Mesenteric fat pad (tissue), 1 donor: ENCODE data around the gene PROX2. TPM values are rescaled to one million over a fixed set of nuclear protein-coding genes. Genes with fewer than 3 reads are reported as not detected.
A peak's percentile ranks its signal among the peaks of the same experiment; 100 is the strongest.

Experiments used
- DNase-seq: peaks from one replicate; pipeline ENCODE4 v3.0.0-alpha.2; 2020; ENCODE audit warnings: low spot score
- total RNA-seq: library from RNA; stranded (reverse); fragmentation: NEBNext Ultra II Directional; extraction: Animal tissue kit (Norgen Biotek cat#: 25700); gene quantifications from one replicate; pipeline ENCODE4 v1.2.1, GENCODE V29; 2021
- donor health status: DM: yes; HTN: yes; CAD: no.

Gene PROX2
- total RNA-seq, 1 donor from 2014 or later = not detected

DNA sequence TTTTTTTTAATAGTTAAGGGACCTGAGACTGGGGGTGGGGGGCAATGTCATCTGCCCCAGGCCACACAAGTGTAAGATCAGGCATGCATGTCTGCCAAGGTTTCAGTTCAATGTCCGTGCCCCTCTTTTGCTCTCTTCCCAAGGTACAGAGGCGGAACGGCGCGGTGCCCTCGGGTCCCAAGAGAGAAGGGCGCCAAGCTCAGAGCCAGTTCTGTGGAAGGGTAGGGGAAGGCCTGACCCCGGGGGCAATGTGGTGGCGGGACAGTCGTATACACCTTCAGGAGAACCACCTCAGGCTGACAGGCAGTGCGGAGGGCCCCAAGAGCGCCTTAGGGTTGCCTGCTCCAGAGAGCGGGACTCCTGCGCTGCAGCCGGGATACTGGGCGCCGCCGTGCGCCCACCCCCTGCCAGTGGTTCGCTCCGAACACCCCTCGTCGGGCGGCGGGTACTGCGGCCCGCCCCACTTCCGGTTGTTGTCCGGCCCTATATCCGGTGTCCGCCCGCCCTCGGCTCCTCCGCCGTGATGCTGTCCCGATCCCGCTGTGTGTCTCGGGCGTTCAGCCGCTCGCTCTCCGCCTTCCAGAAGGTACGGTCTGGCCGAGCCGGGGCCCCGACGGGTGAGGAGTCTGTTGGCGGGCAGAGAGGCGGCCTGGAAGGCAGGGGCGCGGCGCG, 5.6 kb upstream of the PROX2 start, which contains the start of gene DLST:
Gene DLST, plus strand, starts transcription at position 486 of the 672 bp plus-strand sequence. Its CDS starts 38 bp downstream, at position 524.
- DNase-seq = peak; percentile 98

DNA sequence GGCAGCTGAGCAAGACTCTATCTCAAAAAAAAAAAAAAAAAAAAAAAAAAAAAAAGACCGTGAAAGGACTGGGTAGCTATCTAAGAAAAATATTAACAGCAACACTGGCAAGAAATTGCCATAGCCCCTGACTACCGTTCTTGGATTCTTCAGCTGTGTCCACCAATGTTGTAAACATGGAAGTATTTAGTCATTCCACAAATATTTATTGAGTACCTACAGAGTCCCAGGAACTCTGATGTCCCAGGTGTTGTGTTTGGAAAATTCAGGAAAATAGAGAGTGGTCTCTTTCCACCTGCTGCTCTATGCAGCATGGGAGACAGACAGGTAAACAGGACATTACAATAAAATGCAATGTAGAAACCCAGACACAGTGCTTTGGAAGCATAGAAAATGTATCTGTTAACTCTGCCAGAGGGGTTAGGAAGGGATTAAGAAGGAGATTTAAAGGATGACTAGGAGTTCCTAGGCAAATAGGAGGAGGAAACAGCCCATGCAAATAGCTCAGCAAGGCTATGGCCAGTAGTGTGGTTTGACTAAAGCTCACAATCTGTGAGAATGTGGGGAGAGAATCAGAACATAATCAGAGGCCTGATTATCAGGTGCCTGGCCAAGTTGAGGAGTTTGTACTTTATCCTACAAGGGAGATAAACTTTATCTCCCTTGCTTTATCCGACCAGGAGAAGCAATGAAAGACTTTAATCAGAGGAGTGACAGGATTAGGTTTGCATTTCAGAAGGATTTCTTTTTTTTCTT, 3.7 kb upstream of the PROX2 start:
- no peak for DNase-seq

DNA sequence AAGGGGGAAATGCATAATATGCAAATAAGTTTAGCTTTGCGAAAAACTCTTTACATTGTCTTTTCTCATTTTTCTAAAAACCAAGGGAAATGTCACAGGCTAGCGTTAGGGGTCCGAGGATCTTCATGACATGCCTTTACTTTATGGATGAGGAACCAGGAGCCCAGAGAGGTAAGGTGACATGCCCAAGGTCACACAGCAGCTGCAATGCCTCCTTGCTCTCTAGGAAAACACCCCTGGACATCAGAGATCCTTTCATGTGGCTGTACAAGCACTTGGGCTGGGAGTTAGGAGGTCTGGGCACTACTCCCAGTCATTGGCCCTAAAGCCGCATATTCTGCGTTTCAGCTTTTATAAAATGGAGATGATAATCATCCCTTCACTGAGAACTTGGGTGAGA, 741 bp downstream of the PROX2 start:
- DNase-seq = no peak

DNA sequence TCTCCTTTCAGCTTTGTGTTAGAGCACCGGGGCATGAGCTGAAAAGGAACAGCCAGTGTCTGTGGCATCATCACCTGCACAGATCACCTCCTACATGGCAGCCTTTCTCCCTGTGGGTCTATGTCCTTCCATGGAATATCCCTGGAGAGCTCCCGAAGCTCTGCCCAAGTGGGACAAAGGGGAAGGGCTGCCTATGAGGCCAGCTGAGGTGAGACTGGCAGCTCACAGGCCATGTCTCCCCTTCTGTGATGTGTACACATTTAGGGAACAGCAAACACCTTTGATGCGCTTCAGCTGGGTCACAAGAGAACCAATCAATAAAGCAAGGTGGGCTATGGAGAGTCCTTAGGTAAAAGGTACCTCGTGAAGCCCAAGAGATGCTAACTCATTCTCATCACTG, 4.1 kb downstream of the PROX2 start:
- no peak for DNase-seq

DNA sequence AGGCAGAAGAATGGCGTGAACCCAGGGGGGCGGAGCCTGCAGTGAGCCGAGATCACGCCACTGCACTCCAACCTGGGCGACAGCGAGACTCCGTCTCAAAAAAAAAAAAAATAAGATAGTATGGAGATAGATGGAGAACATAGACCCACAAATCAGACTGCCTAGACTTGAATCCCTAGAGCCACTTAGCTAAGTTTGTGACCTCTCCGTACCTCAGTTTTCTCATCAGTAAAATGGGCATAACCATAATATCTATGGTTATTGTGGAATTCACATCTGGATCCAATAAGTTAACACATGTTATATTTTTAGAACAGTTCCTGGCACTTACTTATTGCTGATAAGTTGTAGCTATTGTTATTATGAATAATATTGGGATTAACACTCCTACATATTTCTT, 7.2 kb downstream of the PROX2 start:
- DNase-seq = no peak

DNA sequence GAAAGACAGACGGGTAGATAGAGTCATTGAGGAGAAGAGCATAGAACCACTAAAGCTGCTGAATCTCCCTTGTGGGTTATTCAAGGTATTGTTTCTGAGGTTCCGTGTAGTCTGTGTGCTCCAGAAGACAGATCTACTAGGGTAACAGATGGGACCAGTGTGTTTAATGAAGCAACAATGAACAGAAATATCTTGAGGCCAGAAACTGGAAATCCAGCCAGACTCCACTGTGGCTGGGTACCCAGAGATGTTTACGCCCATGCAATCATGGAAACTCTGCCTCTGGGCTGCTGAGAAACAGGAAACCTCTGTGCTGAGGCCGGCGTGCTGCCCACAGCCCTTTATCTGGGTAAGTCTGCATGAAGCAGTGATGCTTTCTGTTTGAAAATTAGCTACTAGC, 8.3 kb downstream of the PROX2 start:
- DNase-seq = no peak

DNA sequence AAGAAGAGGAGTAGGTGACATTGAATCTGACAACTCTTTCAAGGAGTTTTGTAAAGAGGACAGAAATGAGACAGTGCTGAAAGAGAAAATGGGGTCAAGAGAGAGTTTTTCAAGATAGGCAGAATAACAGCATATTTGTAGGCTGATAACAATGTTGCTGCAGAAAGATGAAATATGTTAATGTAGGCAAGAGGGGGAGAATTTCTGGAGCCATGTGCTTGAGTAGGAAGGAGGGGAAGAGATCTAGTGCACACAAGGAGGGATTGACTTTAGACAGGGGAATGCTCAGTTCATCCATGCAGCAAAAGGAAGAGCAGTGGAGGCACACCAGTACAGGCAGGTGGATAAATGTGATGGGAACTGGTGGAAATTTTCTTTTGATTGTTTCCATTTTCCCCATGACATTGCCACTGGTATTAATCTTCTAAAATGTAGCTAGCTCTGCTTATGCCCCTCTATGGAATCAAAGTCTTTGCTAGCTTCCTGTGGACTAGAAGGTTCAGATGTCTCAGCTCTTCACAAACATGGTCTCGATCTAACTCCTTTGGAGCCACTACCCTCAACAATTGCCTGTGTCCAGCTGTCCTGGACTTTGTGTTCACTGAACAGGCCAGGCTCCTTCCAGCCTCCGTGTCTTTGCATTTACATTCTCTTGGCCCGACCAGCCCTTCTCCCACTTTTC, 9.1 kb downstream of the PROX2 start:
- DNase-seq = no peak

DNA sequence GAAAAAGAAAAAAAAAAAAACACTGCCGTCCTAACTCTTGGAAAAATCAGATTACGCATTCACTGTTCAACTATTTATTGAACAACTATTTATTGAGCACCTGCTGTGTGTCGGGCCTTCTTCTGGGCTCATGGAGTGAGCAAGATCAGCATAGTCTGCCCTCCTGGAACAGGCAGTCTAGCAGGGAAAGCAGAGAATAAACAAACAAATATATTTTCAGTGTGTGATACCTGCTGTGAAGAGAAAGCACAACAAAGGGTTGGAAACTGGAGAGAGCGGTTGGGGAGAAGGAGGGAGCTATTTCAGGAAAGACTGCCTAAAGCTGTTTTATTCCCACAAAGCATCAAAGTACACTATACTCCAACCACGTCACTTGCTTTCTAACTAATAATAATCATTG, 10.8 kb downstream of the PROX2 start:
- no peak for DNase-seq

DNA sequence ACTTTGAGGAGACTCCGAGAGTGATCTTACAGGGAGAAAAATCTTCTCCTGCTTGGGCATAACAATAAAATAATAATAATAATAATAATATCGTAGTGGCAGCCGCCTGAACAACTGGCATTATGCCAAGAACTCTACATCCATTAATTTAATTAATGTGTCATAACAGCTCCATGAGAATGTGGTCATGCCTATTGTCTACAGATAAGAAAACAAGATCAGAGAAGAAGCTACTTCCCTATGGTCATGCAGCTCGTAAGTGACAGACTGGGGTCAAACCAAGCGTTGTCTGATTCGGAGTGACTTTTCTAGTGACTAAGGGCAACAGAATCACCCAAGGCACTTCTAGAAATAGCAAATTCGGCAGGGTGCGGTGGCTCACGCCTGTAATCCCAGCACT, 11.7 kb downstream of the PROX2 start:
- no peak for DNase-seq

DNA sequence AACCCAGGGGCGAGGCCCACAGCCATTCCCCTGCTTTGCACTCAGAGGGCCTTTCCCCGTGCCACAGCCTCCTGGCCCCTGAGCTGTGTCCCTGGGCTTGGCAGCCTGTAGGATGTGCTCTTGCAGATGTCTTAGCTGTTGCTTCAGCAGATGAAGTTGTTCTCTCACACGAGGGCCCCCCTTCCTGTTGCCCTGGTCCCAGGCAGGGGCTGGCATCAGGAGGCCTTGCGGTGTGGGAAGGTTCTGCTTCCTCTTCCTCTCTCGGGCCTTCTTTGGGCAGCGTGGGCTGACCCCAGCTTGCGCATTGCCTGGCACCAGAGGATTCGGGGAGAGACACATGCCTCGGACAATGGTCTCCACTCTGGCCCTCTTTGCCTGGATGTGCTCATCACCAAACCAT, 12.7 kb downstream of the PROX2 start:
- no peak for DNase-seq

DNA sequence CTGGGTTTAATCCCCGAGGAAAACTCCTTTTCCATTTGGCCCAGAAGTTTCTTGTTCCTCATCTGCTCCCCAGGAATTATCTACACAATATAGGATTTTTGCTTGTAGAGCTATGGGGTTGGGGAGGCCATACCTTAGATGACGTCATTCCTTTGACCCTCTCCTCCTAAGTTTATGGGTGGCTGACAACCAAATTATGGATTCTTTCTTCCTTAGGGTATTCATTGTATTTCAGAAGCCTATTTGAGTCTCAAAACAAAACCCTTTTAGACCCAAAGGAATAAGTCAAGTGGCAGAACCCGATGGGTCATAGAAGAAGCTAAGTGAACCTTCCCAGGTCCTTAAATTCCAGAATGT, 14.2 kb downstream of the PROX2 start:
- DNase-seq = no peak

DNA sequence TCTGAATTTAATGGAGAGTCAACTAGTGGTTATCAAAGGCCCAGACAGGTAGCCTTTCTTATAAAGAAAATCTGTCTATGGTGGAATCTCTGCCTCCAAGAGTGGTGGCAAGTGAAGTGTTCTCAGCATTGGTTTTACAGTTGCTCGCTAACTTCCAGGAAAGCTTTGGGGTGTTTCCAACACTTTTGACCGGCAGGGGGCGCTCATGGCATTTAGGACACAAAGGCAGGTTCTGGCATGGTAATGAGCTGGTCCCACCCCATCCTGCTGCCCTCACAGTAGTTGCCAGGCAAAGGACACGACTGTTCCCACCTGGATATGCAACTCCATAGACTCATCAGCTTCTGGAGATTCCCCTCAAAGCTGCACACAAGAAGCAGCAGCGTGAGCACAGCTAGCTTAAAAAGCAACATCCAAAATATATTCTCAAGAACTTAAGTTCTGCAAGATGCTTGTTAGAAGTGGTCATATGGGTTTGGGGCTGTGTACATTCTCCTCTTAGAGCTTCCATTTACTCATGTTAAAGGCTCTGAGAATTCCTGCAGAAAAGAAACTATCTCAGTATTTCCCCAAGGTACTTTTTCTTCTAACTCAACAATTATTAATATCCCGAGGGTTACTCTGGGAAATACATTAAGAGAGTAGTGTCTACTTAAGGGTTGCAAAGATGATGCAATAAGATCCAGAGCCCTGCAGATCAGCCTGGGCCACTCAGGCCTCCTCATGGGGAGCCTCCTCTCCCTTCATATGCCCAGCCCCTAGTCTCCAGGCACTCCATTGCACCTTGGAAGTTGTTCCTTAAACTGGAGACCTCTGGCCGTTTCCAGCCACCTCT, 14.8 kb downstream of the PROX2 start:
- DNase-seq = peak; percentile 95

DNA sequence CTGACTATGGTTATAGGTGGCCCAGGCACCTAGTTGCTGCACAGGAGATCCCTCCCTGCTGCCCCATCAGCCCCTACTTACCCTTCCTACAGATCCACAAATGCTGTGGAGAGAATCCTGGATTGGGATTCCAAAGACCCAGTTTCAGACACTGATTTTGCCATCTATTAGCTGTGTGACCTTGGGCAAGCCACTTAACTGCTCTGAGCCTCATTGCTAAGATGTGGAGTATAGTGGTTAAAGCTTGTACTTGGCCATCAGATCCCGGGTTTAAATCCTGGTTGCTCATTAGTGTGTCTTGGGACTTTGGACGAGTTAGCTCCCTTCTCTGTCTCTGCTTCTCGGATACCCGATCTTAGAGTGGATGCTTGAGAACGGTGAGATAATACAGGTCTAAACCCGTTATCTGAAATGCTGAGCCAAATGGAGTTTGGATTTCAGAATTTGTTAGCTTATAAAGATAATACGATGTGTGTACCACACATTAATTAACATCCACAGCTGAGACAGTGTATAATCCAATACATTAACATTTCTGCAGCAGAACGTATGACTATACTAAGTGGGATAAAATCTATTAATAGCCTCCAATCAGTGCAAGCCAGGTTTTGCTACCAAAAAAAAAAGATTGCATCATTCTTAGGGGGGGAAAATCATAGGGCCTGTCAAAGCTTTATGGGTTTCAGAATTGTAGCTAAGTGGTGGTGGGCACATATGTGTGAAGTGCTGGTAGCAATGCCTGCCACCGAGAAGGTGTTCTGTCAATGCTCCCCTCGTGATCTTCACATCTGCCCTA, 16.0 kb downstream of the PROX2 start:
- DNase-seq = no peak

DNA sequence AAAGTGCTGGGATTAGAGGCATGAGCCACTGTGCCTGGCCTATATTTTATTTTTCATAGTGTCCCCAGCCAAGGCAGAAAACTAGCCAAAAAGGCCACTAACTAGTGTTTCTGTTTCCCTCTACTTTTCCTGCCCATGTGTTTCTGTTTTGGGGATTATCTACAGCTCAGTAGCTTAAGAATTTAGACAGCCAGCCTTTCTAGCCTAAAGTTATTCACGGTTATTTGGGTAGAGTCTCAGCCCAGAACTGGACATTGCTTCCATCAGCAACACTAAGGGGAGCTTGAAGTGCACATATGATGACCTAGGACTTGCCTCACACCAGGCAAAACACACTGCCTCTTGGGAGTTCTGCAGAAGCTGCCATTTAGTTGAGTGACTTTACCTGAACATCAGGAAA, 17.9 kb downstream of the PROX2 start:
- DNase-seq = no peak

DNA sequence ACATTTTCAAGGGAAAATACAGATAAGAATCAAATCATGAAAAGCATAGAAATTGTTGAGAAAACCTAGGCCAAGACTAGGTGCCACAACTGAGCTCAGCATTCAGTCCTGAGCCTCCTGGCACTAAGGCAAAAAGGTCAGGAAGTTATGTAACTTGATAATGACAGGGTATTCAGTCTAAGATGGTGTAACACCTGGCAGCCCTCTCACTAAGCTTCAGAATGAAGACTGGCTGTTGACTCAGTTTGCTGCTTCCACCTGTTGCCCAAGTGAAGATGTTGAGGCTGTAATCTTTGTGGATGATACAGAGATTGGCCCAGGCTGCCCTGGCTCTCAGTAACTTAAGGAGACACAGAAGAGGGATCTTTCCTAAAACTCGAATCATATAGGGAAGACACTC, 19.6 kb downstream of the PROX2 start:
- no peak for DNase-seq

DNA sequence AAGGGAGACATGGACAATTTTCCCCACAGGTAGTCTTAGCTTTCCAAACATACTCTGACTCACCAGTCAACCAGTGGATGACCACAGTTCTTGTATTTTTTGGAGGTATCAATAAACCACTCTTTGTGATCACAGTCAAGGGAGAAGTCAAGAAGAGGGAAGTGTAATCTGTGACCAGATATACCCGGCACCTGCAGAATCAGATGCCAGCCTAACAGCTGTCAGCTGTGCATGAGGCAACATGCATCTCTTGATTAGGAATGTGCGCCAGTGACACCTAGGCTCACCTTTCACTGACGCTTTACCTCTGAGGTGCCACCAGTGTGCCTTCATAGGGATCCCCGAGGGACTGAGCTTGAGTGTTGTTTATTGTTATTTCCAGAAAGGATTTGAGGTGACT, 20.0 kb downstream of the PROX2 start:
- no peak for DNase-seq

DNA sequence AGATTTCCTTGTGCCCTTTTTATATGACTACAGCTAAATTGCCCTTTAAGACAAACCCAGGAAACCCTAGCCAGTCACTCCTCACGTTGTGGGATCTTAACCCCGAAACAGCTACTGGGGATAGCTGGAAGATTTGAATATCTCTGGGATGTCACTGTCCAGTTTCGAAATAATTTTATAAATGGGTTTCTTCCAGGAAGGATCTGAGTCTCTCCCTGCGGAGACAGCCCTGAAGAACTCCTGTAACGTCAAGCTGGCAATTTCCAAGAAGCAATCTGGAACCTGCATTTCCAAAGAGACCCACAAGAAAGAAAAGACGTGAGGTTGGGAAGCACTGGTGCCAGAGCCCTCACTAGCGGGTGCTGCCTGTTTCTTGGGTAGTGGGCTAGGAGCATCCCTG, 20.9 kb downstream of the PROX2 start:
- no peak for DNase-seq

DNA sequence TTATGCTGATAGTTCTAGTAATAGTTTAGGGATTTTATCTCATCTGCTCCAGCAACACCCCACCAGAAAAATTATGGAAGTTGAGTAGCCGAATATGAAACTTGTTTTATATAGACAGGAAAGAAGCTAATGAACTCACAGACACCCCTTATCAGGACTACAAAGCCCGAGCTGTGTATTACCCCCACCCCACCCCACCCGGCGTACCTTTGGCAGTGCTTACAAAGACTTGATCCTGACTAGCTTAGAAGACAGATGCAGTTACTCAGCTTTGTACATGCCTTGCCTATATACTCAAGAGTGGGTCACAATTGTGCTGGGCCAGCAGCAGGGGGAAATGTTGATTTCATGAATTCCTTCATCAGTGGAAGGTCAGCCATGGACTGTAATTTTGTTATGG, 22.4 kb downstream of the PROX2 start:
- DNase-seq = no peak

DNA sequence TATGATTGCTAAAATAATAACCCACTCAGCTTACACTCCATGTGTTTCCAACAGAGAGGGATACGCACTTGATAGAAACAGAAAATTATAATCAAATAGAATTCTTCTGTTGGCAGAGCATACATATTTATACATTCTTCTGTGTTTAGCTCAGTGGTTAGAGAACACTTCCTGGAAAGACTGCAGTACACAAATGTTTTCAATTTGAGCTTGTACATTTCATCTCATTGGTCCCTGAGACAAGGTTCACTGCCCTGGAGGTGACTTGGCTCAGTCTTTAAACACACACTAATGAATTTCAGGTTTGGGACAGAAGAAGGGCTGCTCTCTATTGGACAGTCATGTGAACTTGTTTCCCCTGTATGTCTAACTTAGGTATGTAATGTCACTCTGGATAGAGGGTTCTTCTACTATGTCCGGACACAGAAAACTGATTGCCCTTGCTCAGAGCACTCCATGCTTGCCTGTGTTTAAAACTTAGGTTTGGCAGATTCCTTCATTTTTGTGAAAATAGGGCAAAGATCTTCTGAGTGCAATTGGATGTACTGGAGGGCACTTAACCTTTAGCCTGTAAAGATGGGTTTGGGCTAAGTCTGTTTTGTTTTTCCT, 22.9 kb downstream of the PROX2 start:
- DNase-seq = no peak

DNA sequence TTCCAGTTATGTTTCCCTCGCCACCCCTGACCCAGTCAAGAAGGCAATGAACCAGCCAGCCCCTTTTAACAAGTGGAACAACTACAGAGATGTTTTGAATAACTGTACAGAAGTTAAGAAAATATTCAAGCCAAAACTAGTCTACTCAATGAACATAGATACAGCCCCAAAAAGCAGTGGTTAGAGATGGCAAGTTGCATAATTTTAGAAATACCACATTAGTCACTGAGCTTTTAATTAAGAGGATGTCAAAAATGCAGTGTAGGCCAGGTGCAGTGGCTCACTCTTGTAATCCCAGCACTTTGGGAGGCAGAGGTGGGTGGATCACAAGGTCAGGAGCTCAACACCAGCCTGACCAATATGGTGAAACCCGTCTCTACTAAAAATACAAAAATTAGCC, 27.2 kb downstream of the PROX2 start:
- DNase-seq = no peak
